Measurements from ENCODE around the gene TTLL9.

TTLL9 gene

GRCh38 chr20:31840906-31841816 is 29.3 kb upstream of the TTLL9 start:
- H3K4me3 ChIP-seq (ENCODE audit: low read depth, low read length) = no peak overlapping the region
- no peak for DNase-seq (ENCODE audit: low read depth)
- TF ChIP-seq MAX (IDR thresholded peaks at IDR 0.05; ENCODE audit: low read depth, low read length) (no peak), POLR2A (IDR thresholded peaks at IDR 0.05; ENCODE audit: extremely low read depth, insufficient read length) (no peak), CTCF (IDR thresholded peaks at IDR 0.05; ENCODE audit: low read depth, low read length) (no peak), MYC (IDR thresholded peaks at IDR 0.05; ENCODE audit: low read depth, low read length) (no peak)

DNA sequence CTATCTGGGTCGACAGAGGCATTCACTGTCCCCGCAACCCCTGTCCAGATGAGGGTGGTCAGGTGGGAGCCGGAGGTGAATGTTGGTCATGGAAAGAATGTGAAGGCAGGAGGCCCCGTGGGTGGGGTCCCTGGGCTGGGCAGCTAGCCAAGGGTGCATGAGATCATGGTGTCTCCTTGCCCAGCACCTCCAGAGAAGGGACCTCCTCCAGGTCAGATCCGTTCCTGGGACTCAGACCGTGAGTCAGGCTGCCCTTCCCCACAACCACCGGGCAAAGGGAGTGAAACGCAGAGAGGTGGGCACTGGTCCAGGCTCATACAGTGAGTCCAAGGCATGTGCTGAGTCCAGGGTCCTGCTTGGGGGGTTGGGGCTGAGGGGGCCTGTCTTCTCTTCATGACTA is 28.5 kb upstream of the TTLL9 start:
- H3K4me3 ChIP-seq (ENCODE audit: low read depth, low read length) = no peak overlapping the region
- TF ChIP-seq MAX (IDR thresholded peaks at IDR 0.05; ENCODE audit: low read depth, low read length) = no peak
- TF ChIP-seq POLR2A (IDR thresholded peaks at IDR 0.05; ENCODE audit: extremely low read depth, insufficient read length) = no peak
- no peak for TF ChIP-seq CTCF (IDR thresholded peaks at IDR 0.05; ENCODE audit: low read depth, low read length)
- no peak for TF ChIP-seq MYC (IDR thresholded peaks at IDR 0.05; ENCODE audit: low read depth, low read length)
- DNase-seq (ENCODE audit: low read depth) = no peak

GRCh38 chr20:31842471-31843157 is 27.8 kb upstream of the TTLL9 start:
- peak; percentile 53 for DNase-seq (ENCODE audit: low read depth)
- no peak overlapping the region for H3K4me3 ChIP-seq (ENCODE audit: low read depth, low read length)
- TF ChIP-seq POLR2A (IDR thresholded peaks at IDR 0.05; ENCODE audit: extremely low read depth, insufficient read length) = no peak
- no peak for TF ChIP-seq CTCF (IDR thresholded peaks at IDR 0.05; ENCODE audit: low read depth, low read length)
- TF ChIP-seq MAX (IDR thresholded peaks at IDR 0.05; ENCODE audit: low read depth, low read length) = no peak
- TF ChIP-seq MYC (IDR thresholded peaks at IDR 0.05; ENCODE audit: low read depth, low read length) = no peak

- H3K4me3 ChIP-seq (ENCODE audit: low read depth, low read length) = no peak overlapping the region
- no peak for DNase-seq (ENCODE audit: low read depth)
- TF ChIP-seq MAX (IDR thresholded peaks at IDR 0.05; ENCODE audit: low read depth, low read length) (no peak), MYC (IDR thresholded peaks at IDR 0.05; ENCODE audit: low read depth, low read length) (no peak), POLR2A (IDR thresholded peaks at IDR 0.05; ENCODE audit: extremely low read depth, insufficient read length) (no peak), CTCF (IDR thresholded peaks at IDR 0.05; ENCODE audit: low read depth, low read length) (no peak)
These were observed 27.1 kb upstream of the TTLL9 start for GRCh38 chr20:31843288-31843687.

GRCh38 chr20:31843881-31844280 is 26.6 kb upstream of the TTLL9 start:
- TF ChIP-seq POLR2A (IDR thresholded peaks at IDR 0.05; ENCODE audit: extremely low read depth, insufficient read length) (no peak), MYC (IDR thresholded peaks at IDR 0.05; ENCODE audit: low read depth, low read length) (no peak), MAX (IDR thresholded peaks at IDR 0.05; ENCODE audit: low read depth, low read length) (no peak), CTCF (IDR thresholded peaks at IDR 0.05; ENCODE audit: low read depth, low read length) (no peak)
- H3K4me3 ChIP-seq (ENCODE audit: low read depth, low read length) = no peak overlapping the region
- DNase-seq (ENCODE audit: low read depth) = no peak

Data from NB4 (cell line).